Hematopoietic multipotent progenitor cell treated with erythropoietin and hydrocortisone succinate and interleukin-3 and kit ligand, for 8 days (in vitro differentiated cells): Measurements from ENCODE around the gene SMARCB1.

Source experiments
- DNase-seq: peaks from one replicate; pipeline ENCODE4 v3.0.0-alpha.2; 2015

SMARCB1 gene

DNA sequence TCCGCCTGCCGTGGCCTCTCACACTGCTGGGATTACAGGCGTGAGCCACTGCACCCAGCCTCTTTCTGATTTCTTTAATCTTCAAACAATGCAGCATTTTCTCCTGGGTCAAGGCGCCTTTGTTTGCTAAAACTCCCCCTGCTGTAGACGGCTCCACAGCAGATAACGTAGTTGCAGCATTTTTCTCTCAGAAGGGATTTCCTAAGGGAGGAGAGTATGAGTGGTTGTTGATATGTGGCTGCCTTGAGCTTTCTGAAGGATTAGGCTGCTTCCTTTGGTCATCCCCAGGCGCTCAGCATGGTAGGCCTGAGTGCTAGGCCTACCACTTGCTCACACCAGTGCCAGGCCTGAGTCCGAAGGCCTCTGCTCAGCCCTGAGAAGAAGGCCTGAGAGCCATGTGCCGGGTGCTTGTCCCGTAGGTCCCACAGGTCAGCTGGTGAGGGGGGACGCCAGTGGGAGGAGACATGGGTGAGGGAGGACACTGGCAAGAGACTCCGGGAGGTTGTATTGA lies 18.1 kb downstream of the SMARCB1 start:
- no peak for DNase-seq

DNA sequence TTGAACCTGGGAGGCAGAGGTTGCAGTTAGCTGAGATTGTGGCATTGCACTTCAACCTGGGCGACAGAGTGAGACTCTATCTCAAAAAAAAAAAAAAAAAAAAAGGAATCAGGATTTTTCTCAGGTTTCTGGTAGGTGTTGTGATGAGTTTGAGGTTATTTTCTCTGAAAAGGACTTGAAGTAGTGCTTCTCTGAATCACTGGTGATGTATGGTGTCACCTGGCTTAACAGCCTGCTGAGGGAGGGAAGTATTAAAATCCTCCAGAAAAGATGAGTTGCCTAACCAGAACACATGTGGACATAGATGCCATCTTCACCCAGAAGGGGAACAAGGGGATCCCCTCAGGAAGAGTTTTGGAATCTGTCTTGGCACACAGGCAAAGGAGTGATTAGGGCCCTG lies 20.1 kb downstream of the SMARCB1 start:
- no peak for DNase-seq

DNA sequence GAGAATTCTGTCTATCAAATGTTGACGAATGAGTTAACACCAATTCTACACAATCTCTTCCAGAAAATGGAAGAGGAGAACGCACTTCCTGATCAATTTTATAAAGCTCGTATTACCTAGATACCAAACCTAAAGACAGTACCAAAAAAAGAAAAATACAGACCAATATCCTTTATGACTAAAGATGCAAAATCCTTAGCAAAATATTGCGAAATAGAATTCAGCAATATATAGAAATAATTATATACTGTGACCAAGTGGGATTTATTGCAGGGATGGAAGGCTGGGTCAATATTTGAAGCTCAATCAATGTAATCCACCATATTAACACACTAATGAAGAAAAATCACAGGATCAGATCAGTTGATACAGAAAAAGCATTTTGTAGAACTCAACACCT lies 25.6 kb downstream of the SMARCB1 start:
- no peak for DNase-seq

DNA sequence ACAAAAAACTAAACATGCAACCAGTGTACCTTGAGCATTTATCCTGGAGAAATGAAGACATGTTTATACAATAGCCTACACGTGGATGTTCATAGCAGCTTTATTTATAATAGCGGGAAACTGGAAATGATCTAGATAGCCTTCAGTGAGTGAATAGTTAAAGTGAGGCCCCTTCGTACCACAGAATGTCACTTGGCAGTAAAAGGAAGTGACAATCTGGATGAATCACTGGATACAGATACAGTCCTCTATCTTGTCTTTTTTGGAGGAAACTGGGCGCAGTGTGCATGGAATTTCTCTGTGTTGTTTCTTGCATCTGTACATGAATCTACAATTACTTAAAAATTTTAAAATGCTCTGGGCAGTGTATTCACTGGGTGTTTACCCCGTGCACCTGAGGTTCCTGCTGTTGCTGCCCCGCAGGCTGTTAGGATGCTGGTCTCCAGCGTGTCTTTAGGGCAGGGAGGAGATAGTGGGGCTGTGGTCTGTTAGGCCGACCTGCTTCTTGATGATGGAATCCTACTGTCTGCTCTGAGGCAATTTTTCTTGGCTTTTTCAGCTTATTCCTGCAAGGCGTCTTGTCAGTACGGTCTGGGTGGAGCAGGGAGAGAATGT lies 28.9 kb downstream of the SMARCB1 start:
- DNase-seq: no peak

DNA sequence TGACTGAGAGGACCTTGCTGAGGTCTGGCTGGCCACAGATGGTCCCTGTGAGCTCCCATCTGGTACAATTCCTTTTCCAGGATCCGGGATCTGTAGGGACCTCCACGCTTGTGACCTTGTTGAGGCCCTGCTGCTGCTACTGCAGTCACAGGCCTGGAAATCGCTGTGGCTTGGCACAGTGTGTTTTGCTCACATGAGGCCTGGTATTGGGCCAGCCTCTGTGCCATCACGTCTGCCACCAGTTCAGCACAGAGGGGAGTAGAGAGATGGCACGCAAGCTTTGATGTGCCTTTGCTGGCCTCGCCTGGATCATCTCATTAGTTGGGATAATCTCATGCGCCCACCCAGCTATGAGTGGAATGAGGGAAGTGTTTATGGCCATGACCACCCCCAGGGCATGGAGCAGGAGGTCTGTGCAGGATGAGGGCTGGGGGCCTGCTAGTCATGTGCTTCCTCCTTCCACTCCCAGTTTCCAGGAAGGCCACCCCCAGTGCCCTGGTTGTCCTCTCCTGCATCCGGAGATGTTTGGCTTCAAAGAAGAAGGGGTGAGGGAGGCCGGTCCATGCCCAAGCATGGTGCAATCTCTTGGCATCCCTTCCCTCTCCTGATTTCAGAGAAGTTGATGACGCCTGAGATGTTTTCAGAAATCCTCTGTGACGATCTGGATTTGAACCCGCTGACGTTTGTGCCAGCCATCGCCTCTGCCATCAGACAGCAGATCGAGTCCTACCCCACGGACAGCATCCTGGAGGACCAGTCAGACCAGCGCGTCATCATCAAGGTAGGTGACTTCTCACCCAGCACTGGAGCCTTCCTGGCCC lies 29.6 kb downstream of the SMARCB1 start:
- DNase-seq: no peak

DNA sequence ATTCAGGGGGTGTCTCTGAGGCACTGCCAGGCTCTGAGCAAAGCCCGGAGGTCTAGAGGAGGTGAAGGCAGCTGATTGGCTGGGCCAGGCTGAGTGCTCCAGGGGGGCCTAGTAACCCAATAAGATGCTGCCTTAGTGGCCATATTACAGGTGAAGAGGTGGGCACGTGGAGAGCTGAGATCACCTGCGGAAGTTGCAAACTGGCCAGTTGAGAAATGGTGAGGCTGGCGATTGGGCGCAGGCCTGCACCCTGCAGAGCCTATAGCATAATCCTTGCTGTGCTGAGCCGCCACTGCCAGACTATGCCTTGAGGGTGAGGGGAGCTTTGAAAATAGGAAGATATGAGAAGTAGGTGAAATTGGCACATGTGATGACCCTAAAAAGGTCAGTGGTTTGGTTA lies 30.4 kb downstream of the SMARCB1 start:
- DNase-seq: no peak

DNA sequence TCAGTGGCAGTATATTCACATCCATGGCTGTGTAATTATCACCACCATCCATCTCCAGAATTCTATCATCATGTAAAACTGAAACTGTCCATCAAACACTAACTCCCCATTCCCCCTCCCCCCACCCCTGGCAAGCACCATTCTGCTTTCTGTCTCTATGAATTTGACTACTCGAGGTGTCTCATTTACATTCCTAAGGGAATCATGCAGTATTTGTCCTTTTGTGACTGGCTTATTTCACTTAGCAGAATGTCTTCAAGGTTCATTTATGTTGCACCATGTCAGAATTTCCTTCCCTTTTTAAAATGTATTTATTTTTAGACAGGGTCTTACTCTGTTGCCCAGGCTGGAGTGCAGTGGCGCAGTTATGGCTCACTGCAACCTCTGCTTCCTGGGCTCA lies 31.8 kb downstream of the SMARCB1 start:
- DNase-seq: no peak

DNA sequence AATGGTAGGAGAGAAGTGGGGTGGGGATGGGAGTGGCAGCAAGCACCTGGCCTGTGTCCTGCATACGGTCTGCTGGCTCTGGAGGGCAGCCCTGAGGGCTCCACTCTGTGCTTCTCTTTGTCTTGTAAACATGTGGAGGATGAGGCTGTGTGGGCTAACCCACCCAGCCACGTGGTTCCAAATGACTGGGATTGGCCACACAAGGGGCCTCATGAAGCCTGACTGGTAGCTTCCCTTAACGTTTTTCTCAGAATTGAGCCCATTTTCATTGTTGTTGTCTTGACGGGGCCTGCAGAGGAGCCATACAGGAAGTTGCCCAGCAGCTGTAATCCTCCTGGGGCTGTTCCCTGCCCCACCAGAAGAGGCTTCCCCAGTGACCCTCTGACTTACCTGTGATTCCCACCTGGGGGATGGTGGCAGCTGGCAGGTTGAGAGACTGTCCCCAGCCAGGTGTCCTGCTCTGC lies 34.0 kb downstream of the SMARCB1 start:
- DNase-seq: no peak

DNA sequence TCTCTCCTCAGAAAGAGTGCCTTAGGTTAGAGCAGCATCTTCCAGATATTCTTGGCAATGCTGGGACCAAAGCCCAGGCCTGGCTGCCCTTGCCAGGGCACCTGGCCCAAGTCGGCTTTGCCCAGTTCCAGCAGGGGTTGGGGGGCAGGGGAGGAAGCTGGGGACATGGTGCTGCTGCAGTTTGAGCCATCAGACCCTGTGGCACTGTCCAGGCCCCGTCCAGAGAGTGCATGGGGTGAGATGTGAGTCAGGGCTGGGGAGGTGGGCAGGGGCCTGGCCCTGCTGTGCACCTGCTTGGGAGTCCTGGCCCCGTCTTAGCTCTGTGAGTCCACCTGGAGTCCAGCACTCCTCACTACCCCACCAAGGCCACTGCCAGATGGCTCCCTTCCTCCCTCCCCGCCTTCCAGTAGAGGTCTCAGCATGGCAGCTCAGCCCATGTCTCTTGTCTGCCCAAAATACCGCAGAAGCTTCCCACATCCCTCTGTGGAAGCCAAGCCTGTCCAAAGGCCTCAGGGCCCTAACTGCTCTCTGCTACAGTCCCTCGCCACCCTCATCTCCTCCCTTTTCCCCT lies 35.4 kb downstream of the SMARCB1 start:
- no peak for DNase-seq

DNA sequence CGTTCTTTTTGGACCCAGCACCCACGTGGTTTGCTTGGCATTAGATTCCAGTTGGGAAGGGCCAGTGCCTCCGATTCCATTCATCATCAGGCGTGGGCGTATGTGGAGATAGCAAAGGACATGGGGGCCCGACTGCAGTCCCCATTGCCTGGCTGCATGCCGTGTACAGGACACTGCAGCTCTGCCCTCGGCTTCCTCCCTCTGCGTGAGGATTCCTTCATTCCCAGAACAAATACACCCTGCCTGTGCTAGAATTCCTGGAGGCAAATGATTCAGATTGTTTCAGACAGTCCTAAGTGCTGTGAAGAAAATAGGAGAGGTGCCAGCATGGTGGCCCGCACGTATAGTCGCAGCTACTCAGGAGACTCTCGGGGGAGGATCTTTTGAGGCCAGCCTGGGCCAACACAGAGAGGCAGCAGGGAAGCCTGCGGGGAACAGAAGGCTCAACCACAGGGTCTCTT lies 36.6 kb downstream of the SMARCB1 start:
- DNase-seq: no peak

DNA sequence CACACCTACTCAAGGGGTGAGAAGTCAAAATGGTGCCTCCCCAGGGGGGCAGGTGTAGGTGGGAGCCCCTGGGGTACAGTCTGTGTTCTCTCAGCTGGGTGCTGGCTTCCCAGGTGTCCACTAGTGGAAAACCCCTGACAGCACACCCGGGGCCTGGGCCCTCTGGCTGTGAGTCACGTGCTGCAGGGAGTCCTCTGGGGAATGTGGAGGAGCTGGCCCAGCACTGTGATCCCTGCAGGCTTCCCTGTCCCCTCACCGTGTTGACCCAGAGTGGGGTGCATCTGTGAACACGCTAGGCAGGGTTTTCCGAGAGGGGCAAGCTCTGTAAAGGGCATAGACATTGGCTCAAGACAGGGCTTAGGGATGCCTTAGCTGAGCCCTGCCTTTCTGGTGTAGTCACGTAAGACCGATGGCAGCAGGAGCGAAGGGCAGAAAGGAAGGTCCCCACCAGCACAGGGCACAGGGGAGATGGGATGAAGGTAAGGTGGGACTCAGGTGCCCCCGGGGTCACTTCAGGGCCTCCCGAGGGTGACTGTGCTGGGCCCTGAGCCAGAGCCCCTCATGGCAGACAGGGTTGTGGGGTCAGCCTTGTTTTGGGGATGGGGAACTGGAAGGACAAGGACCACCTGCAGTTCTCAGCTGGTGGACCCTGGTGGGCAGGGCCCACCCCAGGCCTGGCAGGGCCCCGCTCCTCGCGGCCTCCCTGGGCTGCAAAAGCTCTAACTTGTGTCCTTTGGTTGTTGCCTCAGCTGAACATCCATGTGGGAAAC lies 37.9 kb downstream of the SMARCB1 start:
- DNase-seq: no peak

DNA sequence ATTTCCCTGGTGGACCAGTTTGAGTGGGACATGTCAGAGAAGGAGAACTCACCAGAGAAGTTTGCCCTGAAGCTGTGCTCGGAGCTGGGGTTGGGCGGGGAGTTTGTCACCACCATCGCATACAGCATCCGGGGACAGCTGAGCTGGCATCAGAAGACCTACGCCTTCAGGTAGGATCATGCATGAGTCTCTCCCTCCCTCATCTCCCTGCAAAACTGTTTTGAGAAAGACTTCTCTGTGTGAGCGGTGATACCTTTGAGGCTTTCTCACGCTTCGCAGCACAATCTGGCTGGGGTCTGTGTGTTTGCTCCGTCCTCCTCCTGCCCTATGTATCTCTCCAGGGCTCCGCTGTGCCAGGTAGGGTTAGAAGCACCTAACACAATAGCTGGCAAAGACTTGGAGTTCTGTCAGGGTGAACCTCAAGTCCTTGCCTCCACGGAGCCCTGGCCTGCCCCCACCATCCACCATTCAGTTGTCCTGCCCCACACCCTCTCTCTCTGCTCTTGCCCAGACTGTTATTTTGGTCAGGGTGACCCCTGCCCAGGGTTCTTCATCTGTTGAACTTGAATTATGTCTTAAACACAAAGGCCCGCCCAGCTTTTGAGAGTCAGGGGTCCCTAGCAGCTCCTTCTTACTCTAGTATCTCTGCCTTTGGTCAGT lies 38.6 kb downstream of the SMARCB1 start:
- DNase-seq: no peak

DNA sequence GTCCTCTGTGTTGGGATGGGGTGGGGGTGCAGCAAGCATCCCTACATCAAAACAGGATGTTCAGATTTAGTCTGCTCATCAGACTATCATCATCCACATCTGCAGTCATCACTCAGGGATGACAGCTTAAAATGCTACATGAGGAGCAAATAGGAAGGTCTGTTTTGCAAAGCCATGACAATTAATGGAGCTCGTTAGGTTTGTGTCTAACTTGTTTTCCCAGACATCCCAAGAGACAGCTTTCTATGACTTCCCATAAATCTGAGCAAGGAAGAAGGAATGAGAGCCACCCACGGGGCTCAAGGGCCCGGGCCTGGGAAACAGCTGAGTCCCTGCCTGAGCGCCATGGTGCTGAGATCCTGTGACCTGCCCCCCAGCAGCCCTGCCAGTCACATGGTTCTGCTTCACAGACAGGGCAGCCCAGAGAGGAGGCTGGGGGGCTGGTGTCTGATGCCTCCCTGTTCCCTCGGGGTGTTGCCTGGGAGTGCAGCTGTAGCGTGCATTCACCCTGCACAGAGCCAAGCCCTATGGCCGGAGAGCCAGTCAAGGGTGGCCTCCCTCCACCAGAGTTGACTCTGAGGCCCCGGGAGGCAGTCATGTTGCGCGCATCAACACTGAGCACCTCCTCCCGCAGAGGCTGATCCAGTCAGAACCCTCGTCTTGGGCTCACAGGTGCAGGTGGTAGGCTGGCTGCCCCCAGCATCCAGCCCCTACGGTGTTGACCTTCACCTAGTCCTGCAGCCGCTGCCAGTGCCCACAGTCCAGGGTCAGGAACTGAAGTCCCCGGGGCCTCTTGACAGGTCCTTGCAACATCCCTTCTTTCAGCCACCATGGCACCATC lies 40.0 kb downstream of the SMARCB1 start:
- no peak for DNase-seq

DNA sequence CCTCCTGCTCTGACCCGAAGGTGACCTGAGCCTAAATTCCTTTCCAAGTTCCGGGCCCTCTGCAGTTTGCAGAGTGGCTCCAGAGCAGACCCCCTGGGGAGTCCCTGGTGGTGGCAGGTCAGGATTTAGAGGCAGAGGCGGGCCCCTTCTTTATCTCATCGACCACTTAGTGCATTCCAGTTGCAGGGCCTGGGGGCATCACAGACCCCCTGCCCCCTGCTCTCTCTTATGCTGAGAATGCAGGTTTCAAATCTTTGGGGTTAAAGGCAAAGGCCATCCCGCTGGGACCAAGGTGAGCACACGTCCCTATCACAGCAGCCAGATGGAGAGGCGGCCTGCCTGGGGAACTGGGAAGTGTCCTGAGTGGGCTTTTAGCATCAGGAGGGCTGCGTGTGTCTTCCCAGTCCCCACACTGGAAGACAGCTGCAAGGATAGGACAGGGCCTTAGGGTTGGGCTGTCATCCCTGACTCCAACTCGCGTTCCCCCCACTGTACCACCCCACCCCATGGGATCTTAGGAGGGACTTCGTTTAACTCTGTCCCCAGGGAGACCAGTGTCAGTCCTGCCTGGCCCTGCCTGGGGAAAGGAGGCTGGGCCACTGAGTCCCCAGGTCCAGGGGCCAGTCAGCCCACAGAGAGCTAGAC lies 40.7 kb downstream of the SMARCB1 start:
- no peak for DNase-seq

DNA sequence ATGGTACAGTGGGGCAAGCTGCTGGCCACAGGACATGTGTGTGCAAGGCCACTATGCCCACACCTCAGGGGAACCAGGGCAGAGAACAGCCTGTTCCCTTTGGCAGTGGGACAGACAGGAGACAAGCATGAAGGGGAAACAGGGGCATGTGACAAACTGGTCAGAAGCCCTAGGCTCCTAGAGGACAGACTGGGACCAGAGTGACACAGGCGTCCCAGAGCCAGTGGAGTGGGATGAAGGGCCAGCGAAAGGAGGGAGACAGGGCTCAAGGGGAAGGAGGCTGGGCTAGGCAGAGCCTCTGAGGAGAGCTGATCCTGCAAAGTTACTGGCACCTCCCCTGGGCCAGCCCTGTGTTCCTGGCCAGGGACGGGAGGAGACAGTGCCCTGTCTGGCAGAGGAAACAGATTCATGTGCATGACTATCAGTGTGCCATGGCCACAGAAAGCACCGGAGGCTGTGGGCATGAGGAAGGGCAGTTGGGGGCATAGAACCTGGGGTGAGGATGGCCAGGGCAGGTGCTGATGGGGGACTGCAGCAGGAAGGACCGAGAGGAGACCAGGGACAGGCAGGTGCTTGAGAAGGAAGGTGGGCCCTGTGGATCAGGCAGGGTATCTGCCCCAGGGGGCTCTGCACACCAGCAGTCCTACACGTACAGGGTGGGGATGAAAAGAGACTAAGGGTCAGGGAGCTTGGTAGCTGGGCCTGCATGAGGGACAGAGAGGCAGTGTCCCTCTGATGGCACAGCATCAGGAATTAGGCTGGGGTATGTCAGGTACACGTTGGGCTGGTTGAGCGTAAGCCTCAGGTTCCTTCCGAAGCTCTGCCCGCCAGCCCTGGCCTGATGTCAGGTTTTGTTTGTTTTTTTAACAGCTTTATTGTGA lies 42.3 kb downstream of the SMARCB1 start:
- no peak for DNase-seq

DNA sequence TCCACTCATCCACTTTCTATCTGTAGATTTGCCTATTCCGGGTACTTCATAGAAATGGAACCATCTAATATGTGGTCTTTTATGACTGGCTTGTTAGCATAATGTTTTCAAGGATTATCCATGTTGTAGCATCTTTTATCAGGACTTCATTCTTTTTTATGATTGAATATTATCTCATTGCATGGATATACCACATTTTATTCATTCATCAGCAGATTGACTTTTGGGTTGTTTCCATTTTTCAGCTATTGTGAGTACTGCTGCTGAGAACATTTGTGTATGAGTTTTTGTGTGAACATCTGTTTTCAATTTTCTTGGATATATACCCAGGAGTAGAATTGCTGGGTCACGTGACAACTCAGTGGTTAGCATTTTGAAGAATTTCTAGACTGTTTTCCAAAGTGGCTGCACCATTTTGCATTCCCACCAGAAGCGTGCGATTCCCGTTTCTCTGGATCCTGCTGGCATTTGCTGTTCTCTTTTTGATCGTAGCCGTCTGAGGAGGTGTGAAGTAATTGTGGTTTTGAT lies 43.1 kb downstream of the SMARCB1 start:
- DNase-seq: no peak

DNA sequence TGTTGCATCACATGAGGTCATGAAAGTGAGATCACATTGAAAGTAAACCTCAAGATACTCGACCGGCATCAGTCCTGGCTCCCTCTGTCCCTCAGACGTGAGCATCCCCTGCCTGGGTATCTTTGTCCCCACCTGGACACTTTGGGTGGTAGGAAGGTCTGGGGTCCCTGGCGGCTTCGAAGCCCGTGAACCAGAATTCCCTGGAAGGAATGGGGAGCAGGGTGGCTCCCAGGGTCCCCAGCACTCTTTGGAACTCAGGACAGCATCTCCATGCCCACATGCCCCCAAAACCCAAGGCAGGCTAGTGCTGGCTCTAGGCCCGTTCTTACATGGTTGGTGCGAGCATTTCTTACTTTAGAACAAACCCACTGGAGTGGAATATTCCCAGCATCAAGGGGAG lies 44.5 kb downstream of the SMARCB1 start:
- no peak for DNase-seq

DNA sequence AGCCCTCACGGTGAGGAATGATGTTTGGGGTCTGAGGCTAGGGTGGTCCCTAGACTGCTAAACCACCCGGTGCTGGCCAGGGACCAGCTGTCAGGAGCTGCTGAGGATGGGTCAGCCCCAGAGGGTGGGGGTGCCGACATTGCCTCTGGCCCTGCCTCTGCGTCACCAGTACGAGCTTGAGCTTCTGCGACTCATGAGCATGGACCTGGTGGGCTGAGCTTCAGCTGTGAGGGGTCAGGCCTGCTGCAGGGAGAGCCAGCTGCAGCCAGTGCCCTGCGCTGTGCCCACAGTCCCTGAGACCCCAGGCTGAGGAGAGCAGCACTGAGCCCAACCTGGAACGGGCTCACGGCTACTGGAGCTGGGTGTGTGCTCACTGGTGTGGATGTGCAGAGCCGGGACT lies 45.0 kb downstream of the SMARCB1 start:
- no peak for DNase-seq

DNA sequence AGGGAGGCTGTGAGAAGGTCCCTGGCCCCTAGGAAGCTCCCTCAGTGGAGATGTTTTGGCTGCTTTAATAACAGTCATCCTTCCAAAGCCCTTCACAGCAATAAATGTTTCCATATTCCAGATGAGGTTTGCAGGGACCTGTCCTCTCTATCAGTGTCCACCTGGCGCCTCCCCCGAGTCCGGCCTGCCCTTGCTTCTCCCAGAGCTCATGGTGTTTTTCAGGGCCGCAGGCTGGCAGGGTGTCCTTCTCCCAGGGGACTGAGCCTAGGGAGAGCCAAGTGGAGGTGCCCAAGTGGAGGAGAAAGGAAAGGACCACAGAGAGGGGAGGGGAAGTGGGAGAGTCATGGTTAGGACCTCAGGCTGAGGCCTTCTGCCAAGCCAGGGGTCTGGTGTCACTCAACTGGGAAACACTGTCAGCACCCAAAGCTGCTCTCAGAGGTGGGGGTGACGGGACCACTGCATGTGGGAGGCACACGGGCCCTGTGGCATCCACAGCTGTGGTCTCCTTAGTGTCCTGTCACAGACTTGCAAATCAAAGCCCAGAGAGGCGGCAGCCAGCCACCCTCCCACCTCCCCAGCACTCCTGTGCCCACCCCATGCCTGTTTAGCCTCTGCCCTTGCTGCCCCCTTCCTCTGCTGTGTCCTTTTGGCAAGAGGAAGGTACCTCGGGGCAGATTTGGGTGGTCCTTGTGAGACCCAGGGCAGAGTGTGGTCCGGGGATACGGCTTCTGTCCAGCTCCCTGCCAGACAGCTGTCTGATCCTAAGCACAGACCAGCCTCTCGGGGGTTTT lies 45.7 kb downstream of the SMARCB1 start:
- DNase-seq: no peak
